Calu3 (cell line): ENCODE results near the gene ASB13. TPM values are rescaled to one million over a fixed set of nuclear protein-coding genes. Genes with fewer than 3 reads are reported as not detected.

ENCODE experiments used
- BruUV-seq: library from RNA; stranded (reverse); fragments of 400-500 nt; replicated peaks from 2 replicates; lab custom pipeline; 2021; lab: Mats Ljungman, UMichigan
- CTCF ChIA-PET: fragments of 300-600 bp; sonication (Branson Sonifier 250); formaldehyde crosslinking; loops from one replicate; lab custom pipeline; 2022; ENCODE audit warnings: antibody characterized with exemption; lab: Charles Lee
- DNase-seq: peaks from one replicate; pipeline ENCODE4 v3.0.0; 2022
- H3K27ac Mint-ChIP-seq: one replicate; pipeline ENCODE4 v1.8.0; 2022; ENCODE audit warnings: mixed read lengths; ENCODE audit not compliant: unreplicated experiment
- H3K27me3 Mint-ChIP-seq: one replicate; pipeline ENCODE4 v1.8.0; 2022; ENCODE audit warnings: mixed read lengths; ENCODE audit not compliant: unreplicated experiment
- H3K36me3 Mint-ChIP-seq: one replicate; pipeline ENCODE4 v1.8.0; 2022; ENCODE audit warnings: mild to moderate bottlenecking, moderate library complexity, mixed read lengths; ENCODE audit not compliant: insufficient read depth, unreplicated experiment
- H3K4me1 Mint-ChIP-seq: one replicate; pipeline ENCODE4 v1.8.0; 2022; ENCODE audit warnings: mild to moderate bottlenecking, low read depth, mixed read lengths; ENCODE audit not compliant: unreplicated experiment
- H3K4me3 Mint-ChIP-seq: one replicate; pipeline ENCODE4 v1.8.0; 2022; ENCODE audit warnings: mild to moderate bottlenecking, low read depth, moderate library complexity, mixed read lengths; ENCODE audit not compliant: unreplicated experiment
- H3K9me3 Mint-ChIP-seq: one replicate; pipeline ENCODE4 v1.8.0; 2022; ENCODE audit warnings: low read depth, mixed read lengths; ENCODE audit not compliant: unreplicated experiment
- intact Hi-C: fragments of 100-400 bp; cut with micrococcal nuclease; formaldehyde crosslinking; loops from one replicate; pipeline ENCODE4 v1.10.0; 2022; ENCODE audit not compliant: unreplicated experiment
- total RNA-seq: library from RNA; stranded (reverse); gene quantifications from 2 replicates; pipeline ENCODE4 v1.2.3, GENCODE V29; 2022
- TF ChIP-seq, protein P1 (sequence below): fragments of 200-600 bp; IDR thresholded peaks from one replicate; pipeline ENCODE4 v1.8.0; 2022; ENCODE audit warnings: antibody characterized with exemption; ENCODE audit not compliant: unreplicated experiment

ASB13 gene
- total RNA-seq, 1 experiment from 2014 or later = 21.6 TPM

DNA sequence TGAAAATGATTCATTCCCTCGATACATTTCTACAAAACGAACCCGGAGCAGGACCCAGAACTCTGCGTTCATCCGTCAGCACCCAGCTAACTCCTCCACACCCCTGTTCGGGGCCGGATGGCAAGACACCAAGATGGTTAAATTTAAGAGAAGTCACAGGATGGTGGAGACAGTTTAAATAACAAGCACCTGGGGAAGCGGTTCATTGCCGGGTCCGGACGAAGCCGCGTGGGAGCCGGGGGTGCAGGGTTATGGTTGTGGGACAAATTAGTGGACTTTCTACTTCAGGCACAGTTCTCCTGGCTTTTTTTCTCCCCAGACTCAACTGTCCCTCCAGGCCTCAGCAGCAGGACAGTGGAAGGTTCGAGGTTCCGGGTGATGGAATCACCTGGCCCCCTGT is 45.4 kb downstream of the ASB13 start:
- Mint-ChIP-seq H3K36me3 (no peaks in the 10 kb centered on the region), H3K27me3 (no peaks in the 10 kb centered on the region), H3K4me1 (peaks cover 8% of the 10 kb centered on the region), H3K9me3 (no peaks in the 10 kb centered on the region), H3K4me3 (no peak overlapping the region), H3K27ac (no peak overlapping the region)
- CTCF ChIA-PET = no interaction called here
- no TSS peak for BruUV-seq
- DNase-seq = no peak
- intact Hi-C loops = no loop called here
- TF ChIP-seq, protein P1, sequence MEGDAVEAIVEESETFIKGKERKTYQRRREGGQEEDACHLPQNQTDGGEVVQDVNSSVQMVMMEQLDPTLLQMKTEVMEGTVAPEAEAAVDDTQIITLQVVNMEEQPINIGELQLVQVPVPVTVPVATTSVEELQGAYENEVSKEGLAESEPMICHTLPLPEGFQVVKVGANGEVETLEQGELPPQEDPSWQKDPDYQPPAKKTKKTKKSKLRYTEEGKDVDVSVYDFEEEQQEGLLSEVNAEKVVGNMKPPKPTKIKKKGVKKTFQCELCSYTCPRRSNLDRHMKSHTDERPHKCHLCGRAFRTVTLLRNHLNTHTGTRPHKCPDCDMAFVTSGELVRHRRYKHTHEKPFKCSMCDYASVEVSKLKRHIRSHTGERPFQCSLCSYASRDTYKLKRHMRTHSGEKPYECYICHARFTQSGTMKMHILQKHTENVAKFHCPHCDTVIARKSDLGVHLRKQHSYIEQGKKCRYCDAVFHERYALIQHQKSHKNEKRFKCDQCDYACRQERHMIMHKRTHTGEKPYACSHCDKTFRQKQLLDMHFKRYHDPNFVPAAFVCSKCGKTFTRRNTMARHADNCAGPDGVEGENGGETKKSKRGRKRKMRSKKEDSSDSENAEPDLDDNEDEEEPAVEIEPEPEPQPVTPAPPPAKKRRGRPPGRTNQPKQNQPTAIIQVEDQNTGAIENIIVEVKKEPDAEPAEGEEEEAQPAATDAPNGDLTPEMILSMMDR = no peak

DNA sequence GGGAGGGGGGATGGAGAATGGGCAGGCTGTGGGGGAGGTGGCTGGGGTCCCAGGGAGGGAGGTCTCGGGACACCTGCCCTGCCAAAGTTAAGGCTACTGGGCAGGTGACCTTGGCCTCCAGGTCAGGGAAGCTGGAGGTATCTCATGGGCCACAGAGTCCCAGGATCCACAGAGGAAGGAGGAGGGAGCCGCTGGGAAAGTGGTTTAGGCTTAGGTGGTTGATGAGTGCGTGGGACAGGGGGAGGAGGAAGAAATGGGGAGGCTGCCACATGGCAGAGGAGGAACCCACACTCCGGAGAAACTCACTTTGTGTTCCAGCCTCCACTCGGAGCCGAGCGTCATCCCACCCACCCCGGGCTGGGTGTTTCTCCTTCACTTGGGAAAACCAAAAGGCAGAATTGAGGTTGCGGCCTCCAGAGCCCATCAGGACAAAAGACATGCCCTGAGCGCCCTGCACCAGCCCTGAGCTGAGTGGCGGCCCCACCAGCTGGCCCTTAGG is 46.1 kb downstream of the ASB13 start:
- CTCF ChIA-PET = interaction anchor here (0.5 kb wide), 1 partner anchor 68 kb away, joined by 4 read pairs; no protein-coding TSS in a partner anchor
- TF ChIP-seq, protein P1 = no peak

GRCh38 chr10:5619362-5620211 is 46.8 kb downstream of the ASB13 start:
- Mint-ChIP-seq H3K36me3 (no peaks in the 10 kb centered on the region), H3K27me3 (no peaks in the 10 kb centered on the region), H3K4me3 (no peak overlapping the region), H3K4me1 (peaks cover 8% of the 10 kb centered on the region), H3K9me3 (no peaks in the 10 kb centered on the region), H3K27ac (no peak overlapping the region)
- no peak for DNase-seq
- TF ChIP-seq, protein P1 = no peak
- BruUV-seq = no TSS peak
- intact Hi-C loops = no loop called here
- CTCF ChIA-PET = interaction anchor here (0.5 to 1.0 kb wide), 3 partner anchors 69 to 160 kb away, joined by 4 read pairs; no protein-coding TSS in a partner anchor

More for the DNA sequence above, 46.1 kb downstream of the ASB13 start:
- no peaks in the 10 kb centered on the region for H3K9me3 Mint-ChIP-seq
- H3K27me3 Mint-ChIP-seq = no peaks in the 10 kb centered on the region
- no peaks in the 10 kb centered on the region for H3K36me3 Mint-ChIP-seq
- H3K4me3 Mint-ChIP-seq = no peak overlapping the region
- no TSS peak for BruUV-seq
- H3K27ac Mint-ChIP-seq = no peak overlapping the region
- intact Hi-C loops = no loop called here
- no peak for DNase-seq
- H3K4me1 Mint-ChIP-seq = peaks cover 8% of the 10 kb centered on the region

DNA sequence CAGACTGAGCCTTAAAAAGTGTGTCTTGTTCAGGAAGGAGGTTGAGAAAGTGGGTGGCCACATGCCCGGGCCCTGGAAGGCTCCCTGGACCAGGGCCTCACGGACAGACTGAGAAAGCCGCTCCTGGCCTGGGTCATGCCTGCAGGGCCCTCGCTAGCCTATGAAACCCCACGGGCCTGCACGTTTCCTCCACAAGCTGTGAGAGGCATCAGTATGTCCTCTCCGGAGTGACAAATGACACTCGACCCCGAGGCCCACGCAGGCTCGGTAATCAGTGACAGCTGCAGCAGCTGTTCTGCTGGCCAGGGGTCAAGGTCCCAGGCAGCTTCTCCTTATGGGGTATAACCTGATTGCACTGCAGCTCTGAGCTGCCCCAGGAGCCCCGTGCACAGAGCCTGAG is 47.6 kb downstream of the ASB13 start:
- H3K36me3 Mint-ChIP-seq = no peaks in the 10 kb centered on the region
- no peak overlapping the region for H3K4me3 Mint-ChIP-seq
- no peak for DNase-seq
- intact Hi-C loops = no loop called here
- BruUV-seq = no TSS peak
- CTCF ChIA-PET = interaction anchor here (1.0 kb wide), 2 partner anchors 70 to 159 kb away, joined by 4 read pairs; no protein-coding TSS in a partner anchor
- H3K4me1 Mint-ChIP-seq = peaks cover 8% of the 10 kb centered on the region
- H3K27me3 Mint-ChIP-seq = no peaks in the 10 kb centered on the region
- no peaks in the 10 kb centered on the region for H3K9me3 Mint-ChIP-seq
- H3K27ac Mint-ChIP-seq = no peak overlapping the region
- TF ChIP-seq, protein P1 = no peak
